HFF-Myc (cell line): ENCODE data around the gene EPHA1.

Experiments
- DNase-seq: peaks from one replicate; pipeline ENCODE4 v3.0.0-alpha.2; 2011; ENCODE audit warnings: low read depth; ENCODE audit errors: extremely low read depth
- H3K4me3 ChIP-seq: replicated peaks from 2 replicates; pipeline ENCODE4 v1.5.1; 2011; ENCODE audit warnings: low read depth, mild to moderate bottlenecking, control low read depth, low read length
- CTCF ChIP-seq: IDR thresholded peaks from 2 replicates; pipeline ENCODE4 v1.5.1; 2012; ENCODE audit warnings: mild to moderate bottlenecking, low read depth, low read length, control low read depth; ENCODE audit errors: missing control alignments

EPHA1 gene

GRCh38 chr7:143387156-143387975 is 21.3 kb downstream of the EPHA1 start:
- TF ChIP-seq CTCF = peak; percentile 17

GRCh38 chr7:143385891-143386781 is 22.5 kb downstream of the EPHA1 start:
- no peak for TF ChIP-seq CTCF
- no peak for DNase-seq
- H3K4me3 ChIP-seq = no peak overlapping the region

More at GRCh38 chr7:143387156-143387975, 21.3 kb downstream of the EPHA1 start:
- DNase-seq = no peak
- H3K4me3 ChIP-seq = no peak overlapping the region

- H3K4me3 ChIP-seq = peak overlapping the region; percentile 96
- no peak for TF ChIP-seq CTCF
- DNase-seq = no peak
These were observed 23.7 kb downstream of the EPHA1 start for GRCh38 chr7:143384661-143385631.

GRCh38 chr7:143384148-143384547 is 24.5 kb downstream of the EPHA1 start:
- no peak for DNase-seq
- H3K4me3 ChIP-seq = peak overlapping the region; percentile 96
- TF ChIP-seq CTCF = no peak

GRCh38 chr7:143383642-143383957 is 25.1 kb downstream of the EPHA1 start:
- no peak for TF ChIP-seq CTCF
- DNase-seq = no peak
- peak overlapping the region; percentile 96 for H3K4me3 ChIP-seq
